LNCAP (cell line): ENCODE results near the gene KLRG1.

ENCODE experiments used
- TF ChIP-seq, protein P1 (sequence below): fragments of 450-650 bp; IDR thresholded peaks from 2 replicates; pipeline ENCODE4 v1.5.1; 2017; ENCODE audit warnings: mild to moderate bottlenecking

The KLRG1 gene

DNA sequence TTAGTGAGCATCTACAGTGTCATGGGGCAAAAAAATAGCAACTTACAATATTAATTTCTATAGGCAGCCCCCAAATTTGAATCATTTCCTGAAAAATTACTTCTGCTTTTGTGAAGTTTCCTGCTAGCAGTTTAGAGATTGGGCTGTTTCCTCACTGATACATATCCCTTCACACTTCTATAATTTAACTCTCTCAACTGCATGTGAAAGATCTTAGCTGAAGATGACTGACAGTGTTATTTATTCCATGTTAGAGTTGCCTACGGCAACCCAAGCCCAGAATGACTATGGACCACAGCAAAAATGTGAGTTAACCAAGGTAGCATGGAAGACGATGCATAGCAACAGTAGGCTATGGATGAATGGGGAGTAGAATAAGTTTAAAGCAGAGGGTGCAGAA, at the start of gene KLRG1:
Gene KLRG1 (plus strand): TSS at position 134 of the 400 bp plus-strand sequence. CDS start 90 bp downstream, at position 224.
- TF ChIP-seq, protein P1, sequence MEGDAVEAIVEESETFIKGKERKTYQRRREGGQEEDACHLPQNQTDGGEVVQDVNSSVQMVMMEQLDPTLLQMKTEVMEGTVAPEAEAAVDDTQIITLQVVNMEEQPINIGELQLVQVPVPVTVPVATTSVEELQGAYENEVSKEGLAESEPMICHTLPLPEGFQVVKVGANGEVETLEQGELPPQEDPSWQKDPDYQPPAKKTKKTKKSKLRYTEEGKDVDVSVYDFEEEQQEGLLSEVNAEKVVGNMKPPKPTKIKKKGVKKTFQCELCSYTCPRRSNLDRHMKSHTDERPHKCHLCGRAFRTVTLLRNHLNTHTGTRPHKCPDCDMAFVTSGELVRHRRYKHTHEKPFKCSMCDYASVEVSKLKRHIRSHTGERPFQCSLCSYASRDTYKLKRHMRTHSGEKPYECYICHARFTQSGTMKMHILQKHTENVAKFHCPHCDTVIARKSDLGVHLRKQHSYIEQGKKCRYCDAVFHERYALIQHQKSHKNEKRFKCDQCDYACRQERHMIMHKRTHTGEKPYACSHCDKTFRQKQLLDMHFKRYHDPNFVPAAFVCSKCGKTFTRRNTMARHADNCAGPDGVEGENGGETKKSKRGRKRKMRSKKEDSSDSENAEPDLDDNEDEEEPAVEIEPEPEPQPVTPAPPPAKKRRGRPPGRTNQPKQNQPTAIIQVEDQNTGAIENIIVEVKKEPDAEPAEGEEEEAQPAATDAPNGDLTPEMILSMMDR: no peak

DNA sequence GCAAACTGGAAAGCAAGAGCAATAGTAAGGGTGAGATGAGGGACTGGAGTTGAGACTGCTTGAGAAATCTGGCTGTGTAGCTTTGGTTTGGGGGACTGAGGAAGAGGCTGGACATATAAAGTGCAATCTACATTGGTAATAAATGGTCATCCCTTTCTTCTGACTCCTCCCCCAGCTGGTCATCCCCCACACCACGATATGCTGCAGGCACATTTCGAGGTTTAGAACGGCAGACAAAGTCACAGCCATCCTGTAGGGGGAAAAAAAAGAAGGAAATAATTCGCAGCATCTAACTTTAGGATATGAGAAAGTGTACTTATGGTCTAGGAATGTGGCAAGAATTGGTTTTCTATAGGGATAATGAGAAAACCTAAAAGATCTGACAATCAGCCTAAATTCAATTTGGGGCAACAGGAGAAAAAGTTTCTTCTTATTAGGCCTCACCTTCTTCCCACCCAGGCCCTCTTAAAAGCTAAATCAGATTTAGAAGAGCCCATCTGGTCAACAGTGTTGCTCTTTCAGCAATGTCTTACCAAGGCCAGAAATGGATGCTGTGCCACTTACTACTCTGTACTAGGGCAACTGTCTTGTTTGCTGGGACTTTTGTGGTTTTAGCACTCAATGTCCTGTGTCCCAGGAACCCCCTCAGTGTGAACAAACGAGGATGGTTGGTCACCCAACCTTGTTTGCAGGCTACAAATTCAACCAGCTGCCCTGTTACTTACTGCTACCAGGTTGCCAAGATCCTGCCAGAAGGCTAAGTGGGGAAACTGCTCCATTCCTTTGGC, 47.5 kb upstream of the KLRG1 start:
- TF ChIP-seq, protein P1: no peak

DNA sequence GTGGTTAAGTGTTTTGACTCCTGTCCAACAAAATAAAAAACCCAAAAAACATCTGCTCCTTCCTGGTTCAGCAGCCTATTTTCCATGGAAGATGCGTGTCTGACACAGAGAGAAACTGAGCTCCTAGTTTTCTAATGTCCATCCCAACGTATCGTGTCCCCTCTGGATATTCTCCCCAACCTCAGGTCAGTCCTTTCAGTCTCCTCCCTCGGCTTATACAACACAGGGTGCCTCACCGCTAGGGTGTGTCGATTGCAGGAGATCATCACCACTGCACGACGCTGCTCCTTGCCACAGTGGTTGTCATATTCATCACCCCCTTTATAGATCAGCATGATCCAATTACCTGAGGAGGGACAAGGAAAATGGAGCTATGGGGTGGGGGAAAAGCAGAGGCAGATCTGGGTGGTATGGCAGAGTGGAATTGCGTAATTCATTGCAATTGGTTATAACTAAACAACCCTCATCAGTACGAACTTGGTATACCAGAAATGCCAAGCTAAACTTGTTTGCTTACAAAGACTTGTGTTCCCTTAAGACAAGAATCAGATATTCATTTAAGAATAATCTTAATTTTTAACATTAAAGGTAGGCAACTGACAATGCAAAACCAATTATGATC, 45.7 kb upstream of the KLRG1 start:
- TF ChIP-seq, protein P1: no peak

DNA sequence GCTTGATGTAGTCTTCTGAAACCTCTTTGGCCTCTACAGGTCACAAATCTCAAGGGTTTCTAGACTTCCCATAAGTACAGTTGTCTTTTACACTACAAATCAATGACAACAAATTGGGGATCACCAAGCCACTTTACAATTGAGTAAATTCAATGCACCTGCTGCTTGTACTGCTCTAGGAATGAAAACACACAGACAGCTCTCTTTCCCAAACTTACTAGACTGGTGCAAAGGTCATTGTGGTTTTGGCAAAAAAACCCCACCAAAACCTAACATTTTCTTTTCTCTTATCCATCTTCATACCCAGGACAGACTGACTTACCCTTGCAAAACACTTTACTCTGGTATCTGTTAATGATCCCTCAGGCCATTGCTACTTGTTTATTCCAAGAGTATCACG, 42.6 kb upstream of the KLRG1 start:
- TF ChIP-seq, protein P1: no peak

DNA sequence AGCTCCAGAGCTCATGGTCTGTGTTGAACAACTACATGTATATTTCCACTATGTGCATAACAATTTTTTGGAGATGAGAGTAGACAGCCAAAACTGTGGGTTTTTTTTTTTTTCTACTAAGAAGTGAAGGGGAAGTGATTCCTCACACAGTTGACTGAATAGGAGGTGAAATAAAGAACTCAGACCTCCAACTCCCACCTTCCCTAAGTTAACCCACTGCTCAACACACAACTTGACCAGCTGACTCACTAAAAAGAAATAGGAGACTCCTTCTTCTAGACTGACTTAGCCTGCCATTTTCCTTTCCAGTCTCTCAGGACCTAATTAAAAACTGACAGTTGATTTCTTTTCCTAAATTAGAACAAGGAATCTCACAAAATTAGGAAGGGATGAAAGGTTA, 41.6 kb upstream of the KLRG1 start:
- TF ChIP-seq, protein P1: no peak

DNA sequence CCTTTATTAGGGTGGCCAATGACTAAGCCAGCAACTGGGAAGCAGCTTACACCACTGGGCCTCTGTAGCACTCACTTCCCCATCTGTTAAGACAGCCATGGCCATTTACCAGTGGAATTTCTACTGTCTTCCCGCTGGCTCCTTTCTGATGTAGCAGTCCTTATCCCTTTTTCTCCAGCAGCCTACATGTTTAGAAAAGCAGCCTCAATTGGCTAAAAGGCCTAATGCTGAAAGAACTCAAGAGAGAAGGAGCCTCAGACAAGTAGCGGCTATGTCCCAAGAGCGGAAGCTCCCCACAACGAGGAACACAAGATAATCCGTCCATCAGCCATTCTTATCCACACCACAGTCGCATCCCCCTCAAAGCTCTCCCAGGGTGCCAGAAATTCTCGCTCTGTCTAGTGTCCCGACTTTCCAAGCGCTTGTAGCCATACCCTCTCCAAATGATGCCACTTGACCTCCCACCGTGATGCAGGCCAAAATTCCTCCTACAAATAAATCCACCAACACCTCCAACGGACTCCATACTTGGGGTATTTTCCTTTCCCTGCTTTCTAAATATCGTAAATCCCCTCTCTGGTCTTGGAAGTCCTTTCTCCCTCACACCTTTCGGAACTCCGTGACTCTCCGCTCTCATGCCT, 40.5 kb upstream of the KLRG1 start:
- TF ChIP-seq, protein P1: no peak

DNA sequence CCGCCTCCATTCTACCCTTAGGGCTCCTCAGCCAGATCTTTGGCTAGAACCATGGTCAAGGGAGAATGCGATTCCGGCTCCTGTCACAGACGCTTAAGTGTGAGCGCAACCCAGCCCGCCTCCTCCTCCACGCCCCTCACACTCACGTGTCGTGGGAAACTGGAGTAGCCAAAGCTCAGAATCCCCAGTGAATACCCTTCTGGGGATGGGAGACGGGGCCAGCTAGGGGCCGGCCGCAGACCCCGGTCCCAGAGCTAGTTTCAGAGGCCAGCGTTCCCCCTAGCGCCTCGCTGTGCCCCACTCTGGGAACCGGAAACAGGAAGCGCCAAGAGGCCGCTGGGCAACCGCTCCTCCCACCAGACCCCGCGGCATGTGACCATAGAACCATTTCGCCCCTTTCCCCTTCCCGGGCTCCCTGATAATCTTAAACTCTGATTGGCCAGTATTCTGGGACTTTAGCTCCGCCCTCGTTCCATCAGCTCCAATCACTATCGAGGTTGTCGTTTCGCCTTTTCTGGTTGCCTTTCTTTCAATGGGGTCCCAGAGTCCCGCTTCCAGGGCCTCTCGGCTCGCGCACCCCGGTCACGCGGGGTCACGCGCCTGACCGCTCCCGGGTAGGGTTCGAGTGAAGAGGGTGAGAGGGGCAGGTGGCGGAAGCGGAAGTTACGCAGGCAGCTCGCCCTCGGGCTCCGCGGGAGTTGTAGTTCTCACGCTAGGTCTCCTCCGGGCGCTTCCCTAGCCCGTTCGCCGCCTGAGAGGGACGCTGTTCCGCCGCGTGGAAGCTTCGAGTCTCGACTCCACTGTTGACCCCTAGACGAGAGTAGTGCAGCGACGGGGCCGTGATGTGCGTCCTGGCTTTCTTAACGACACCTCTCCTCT, 39.8 kb upstream of the KLRG1 start, which contains the start of gene M6PR:
Gene M6PR (minus strand): TSS at position 304 of the 879 bp plus-strand sequence. CDS start 3,241 bp downstream, outside the sequence.
- TF ChIP-seq, protein P1: peak; percentile 60
